ENCODE measurements around the gene EXOC4.
"Not testable (repeated sequence)": the region's sequence is repeated elsewhere in the genome, so short reads cannot be mapped to it uniquely, and the experiment has no call there.

EXOC4 gene

GRCh38 chr7:133993547-133993946 is 740.7 kb downstream of the EXOC4 start:
- TF ChIP-seq, protein P1, sequence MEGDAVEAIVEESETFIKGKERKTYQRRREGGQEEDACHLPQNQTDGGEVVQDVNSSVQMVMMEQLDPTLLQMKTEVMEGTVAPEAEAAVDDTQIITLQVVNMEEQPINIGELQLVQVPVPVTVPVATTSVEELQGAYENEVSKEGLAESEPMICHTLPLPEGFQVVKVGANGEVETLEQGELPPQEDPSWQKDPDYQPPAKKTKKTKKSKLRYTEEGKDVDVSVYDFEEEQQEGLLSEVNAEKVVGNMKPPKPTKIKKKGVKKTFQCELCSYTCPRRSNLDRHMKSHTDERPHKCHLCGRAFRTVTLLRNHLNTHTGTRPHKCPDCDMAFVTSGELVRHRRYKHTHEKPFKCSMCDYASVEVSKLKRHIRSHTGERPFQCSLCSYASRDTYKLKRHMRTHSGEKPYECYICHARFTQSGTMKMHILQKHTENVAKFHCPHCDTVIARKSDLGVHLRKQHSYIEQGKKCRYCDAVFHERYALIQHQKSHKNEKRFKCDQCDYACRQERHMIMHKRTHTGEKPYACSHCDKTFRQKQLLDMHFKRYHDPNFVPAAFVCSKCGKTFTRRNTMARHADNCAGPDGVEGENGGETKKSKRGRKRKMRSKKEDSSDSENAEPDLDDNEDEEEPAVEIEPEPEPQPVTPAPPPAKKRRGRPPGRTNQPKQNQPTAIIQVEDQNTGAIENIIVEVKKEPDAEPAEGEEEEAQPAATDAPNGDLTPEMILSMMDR (IDR thresholded peaks at IDR 0.05; ENCODE audit: low read depth, low read length) = no peak
- H3K4me3 ChIP-seq (replicated peaks in 1 of 2; ENCODE audit: low read depth in 2 of 2, low read length in 2 of 2) = no peak overlapping the region
- DNase-seq (ENCODE audit: low read depth in 2 of 2) = no peak

DNA sequence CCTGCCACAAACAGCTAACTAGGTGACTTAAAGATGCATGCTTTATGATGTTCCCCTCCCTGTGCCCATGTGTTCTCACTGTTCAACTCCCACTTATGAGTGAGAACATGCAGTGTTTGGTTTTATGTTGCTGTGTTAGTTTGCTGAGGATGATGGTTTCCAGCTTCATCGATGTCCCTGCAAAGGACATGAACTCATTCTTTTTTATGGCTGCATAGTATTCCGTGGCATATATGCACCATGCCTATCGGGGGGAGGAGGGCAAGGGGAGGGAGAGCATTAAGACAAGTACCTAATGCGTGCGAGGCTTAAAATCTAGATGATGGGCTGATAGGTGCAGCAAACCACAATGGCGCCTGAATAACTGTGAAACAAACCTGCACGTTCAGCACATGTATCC is 741.2 kb downstream of the EXOC4 start:
- H3K4me3 ChIP-seq (replicated peaks in 1 of 2; ENCODE audit: low read depth in 2 of 2, low read length in 2 of 2) = not testable (repeated sequence)

GRCh38 chr7:133997463-133997862 is 744.6 kb downstream of the EXOC4 start:
- no peak for DNase-seq (ENCODE audit: low read depth in 2 of 2)
- H3K4me3 ChIP-seq (replicated peaks in 1 of 2; ENCODE audit: low read depth in 2 of 2, low read length in 2 of 2) = no peak overlapping the region
- TF ChIP-seq, protein P1 (IDR thresholded peaks at IDR 0.05; ENCODE audit: low read depth, low read length) = no peak

More for the DNA sequence above, 741.2 kb downstream of the EXOC4 start:
- not testable (repeated sequence) for DNase-seq (ENCODE audit: low read depth in 2 of 2)

GRCh38 chr7:133999178-133999577 is 746.3 kb downstream of the EXOC4 start:
- TF ChIP-seq, protein P1 (IDR thresholded peaks at IDR 0.05; ENCODE audit: low read depth, low read length) = no peak
- H3K4me3 ChIP-seq (replicated peaks in 1 of 2; ENCODE audit: low read depth in 2 of 2, low read length in 2 of 2) = no peak overlapping the region
- no peak for DNase-seq (ENCODE audit: low read depth in 2 of 2)

DNA sequence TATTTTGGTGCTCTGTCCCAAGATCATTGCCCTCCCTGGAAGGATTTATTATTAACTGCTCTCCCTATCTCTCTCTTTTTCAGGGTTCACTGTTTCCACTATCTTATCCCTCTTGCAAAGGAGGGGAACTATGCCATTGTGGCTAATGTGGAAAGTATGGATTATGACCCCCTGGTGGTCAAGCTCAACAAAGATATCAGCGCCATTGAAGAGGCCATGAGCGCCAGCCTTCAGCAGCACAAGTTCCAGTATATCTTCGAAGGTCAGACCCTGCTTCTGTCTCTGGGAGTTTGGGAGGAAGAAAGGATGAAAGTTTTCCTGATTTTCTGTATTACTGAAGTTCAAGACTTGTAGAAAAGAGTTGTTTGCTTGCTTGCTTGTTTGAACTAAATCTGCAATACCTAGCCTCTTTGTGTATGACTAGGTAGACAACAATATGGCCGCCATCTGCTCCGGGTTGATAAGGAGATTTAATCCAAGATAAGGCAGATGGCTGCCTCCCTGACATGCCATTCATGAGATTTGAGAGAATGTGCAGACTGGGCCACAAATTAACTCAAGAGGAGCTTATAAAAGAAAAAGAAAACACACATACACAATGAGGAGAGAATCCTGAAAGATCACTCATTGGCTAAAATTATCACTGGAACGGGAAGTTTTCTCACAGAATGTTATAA is 752.1 kb downstream of the EXOC4 start:
- no peak for DNase-seq (ENCODE audit: low read depth in 2 of 2)
- TF ChIP-seq, protein P1 (IDR thresholded peaks at IDR 0.05; ENCODE audit: low read depth, low read length) = no peak
- no peak overlapping the region for H3K4me3 ChIP-seq (replicated peaks in 1 of 2; ENCODE audit: low read depth in 2 of 2, low read length in 2 of 2)

DNA sequence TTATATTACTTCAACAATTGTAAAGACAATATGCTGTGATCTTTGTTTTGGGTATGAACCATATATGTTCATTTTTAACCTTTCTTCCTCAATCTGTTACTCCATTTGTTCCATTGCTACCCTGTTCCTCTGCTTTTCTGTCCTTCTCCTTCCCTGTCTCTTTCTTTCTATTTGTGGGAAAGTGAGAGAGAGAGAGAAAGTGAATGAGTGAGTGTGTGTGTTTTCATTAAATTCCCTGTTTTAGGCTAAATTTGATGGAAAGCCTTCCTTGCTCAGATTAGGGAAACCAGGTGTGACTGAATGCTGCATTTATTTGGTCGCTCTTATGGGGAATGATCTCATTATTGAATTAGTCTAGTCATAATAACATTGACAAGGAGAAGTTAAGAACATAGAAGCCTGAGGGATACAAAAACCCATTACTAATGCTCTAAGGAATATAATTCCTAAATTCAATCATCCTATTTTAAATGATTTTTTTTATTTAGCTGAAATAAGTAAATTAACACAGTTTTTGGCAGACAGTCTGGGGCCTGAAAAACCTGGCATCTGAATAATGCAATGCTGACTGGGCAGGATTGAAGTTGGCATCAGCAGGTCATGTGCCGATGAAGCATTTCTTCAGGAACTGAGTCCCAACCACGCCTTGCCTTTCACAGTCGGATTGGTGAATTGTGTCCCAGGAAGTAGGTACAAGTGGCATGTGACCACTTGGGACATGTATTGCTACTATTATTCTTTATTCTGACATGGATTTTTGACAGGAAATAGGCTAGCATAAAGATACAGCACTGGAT is 756.6 kb downstream of the EXOC4 start:
- no peak overlapping the region for H3K4me3 ChIP-seq (replicated peaks in 1 of 2; ENCODE audit: low read depth in 2 of 2, low read length in 2 of 2)
- TF ChIP-seq, protein P1 (IDR thresholded peaks at IDR 0.05; ENCODE audit: low read depth, low read length) = no peak
- DNase-seq (ENCODE audit: low read depth in 2 of 2) = no peak

- DNase-seq (ENCODE audit: low read depth in 2 of 2) = no peak
- TF ChIP-seq, protein P1 (IDR thresholded peaks at IDR 0.05; ENCODE audit: low read depth, low read length) = no peak
- H3K4me3 ChIP-seq (replicated peaks in 1 of 2; ENCODE audit: low read depth in 2 of 2, low read length in 2 of 2) = no peak overlapping the region
These were observed 760.4 kb downstream of the EXOC4 start for GRCh38 chr7:134013249-134013648.

All from cardiac fibroblast (primary cell).